Endodermal cell (in vitro differentiated cells): ENCODE measurements around the gene DCLRE1B. TPM values are rescaled to one million over a fixed set of nuclear protein-coding genes. Genes with fewer than 3 reads are reported as not detected.

ENCODE experiments used
- DNase-seq: peaks from one replicate; pipeline ENCODE4 v3.0.0-alpha.2; 2017
- H3K27ac ChIP-seq: 2 replicates; pipeline ENCODE4 v1.5.1; 2013; ENCODE audit warnings: mild to moderate bottlenecking, low read depth, low read length, moderate library complexity
- H3K27me3 ChIP-seq: 2 replicates; pipeline ENCODE4 v1.6.1; 2013; ENCODE audit warnings: mild to moderate bottlenecking, low read length, moderate library complexity; ENCODE audit not compliant: insufficient read depth, control insufficient read depth, poor library complexity, severe bottlenecking
- H3K36me3 ChIP-seq: 2 replicates; pipeline ENCODE4 v1.7.0; 2013; ENCODE audit warnings: mild to moderate bottlenecking, low read length, moderate library complexity; ENCODE audit not compliant: control insufficient read depth, insufficient read depth
- H3K4me1 ChIP-seq: one replicate; pipeline ENCODE4 v1.7.0; 2013; ENCODE audit warnings: low read length; ENCODE audit not compliant: control insufficient read depth, insufficient read depth
- H3K4me3 ChIP-seq: 2 replicates; pipeline ENCODE4 v1.5.1; 2013; ENCODE audit warnings: mild to moderate bottlenecking, low read length, moderate library complexity
- H3K9ac ChIP-seq: 2 replicates; pipeline ENCODE4 v1.6.1; 2013; ENCODE audit warnings: mild to moderate bottlenecking, low read length, moderate library complexity; ENCODE audit not compliant: poor library complexity, severe bottlenecking; ENCODE audit errors: extremely low read depth
- H3K9me3 ChIP-seq: 2 replicates; pipeline ENCODE4 v1.6.1; 2013; ENCODE audit warnings: mild to moderate bottlenecking, low read length, moderate library complexity; ENCODE audit not compliant: control insufficient read depth
- H3K27ac Mint-ChIP-seq: 2 replicates; pipeline ENCODE4 v1.8.0; 2020; ENCODE audit warnings: mixed read lengths
- H3K27me3 Mint-ChIP-seq: 2 replicates; pipeline ENCODE4 v1.8.0; 2021; ENCODE audit warnings: mild to moderate bottlenecking, mixed read lengths; ENCODE audit not compliant: insufficient read depth
- H3K36me3 Mint-ChIP-seq: 2 replicates; pipeline ENCODE4 v1.8.0; 2020; ENCODE audit warnings: low read depth, mixed read lengths
- H3K4me1 Mint-ChIP-seq: 2 replicates; pipeline ENCODE4 v1.8.0; 2020; ENCODE audit warnings: mixed read lengths
- H3K4me3 Mint-ChIP-seq: 2 replicates; pipeline ENCODE4 v1.8.0; 2020; ENCODE audit warnings: mild to moderate bottlenecking, moderate library complexity, mixed read lengths
- H3K9me3 Mint-ChIP-seq: 2 replicates; pipeline ENCODE4 v1.8.0; 2020; ENCODE audit warnings: mild to moderate bottlenecking, mixed read lengths
- WGBS, 2 experiments: methylation state at CpG; one replicate each; pipeline versions ENCODE4 v1.1.5 to v1.1.7; 2013; ENCODE audit warnings: missing lambda C conversion rate in 2 of 2, mixed read lengths in 1 of 2; ENCODE audit not compliant: insufficient coverage in 1 of 2, insufficient read length in 1 of 2; 5-methylcytosine and 5-hydroxymethylcytosine counted together
- total RNA-seq, 2 donors: library from RNA; stranded (reverse); fragmentation: NEBNext Ultra II Directional in 1 of 2; extraction: Animal tissue kit (Norgen Biotek cat#: 25700) in 1 of 2; gene quantifications; 2 replicates in 1 of 2; 3 replicates in 1 of 2; pipeline ENCODE4 v1.2.1, GENCODE V29; 2021
- TF ChIP-seq, protein P1 (sequence below): fragments of 200-600 bp; sonication (generic); conservative IDR thresholded peaks from 2 replicates; pipeline ENCODE4 v1.5.0; 2021; ENCODE audit warnings: antibody characterized with exemption, mild to moderate bottlenecking

The DCLRE1B gene
- total RNA-seq, 2 donors from 2014 or later = 7.4 to 11.0 TPM

DNA sequence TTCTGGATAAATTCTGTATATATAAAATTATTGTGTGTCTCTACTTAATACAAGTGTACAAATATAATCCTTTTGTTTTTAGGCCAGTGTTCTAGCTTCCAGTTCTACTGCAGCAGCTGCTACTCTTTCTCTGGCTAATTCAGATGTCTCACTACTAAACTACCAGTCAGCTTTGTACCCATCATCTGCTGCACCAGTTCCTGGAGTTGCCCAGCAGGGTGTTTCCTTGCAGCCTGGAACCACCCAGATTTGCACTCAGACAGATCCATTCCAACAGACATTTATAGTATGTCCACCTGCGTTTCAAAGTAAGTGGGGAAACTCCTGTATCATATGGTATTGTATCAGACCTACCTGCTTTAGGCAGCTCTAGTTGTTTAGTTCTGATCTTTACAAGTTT lies 52.9 kb downstream of the DCLRE1B start:
- H3K36me3 Mint-ChIP-seq = peaks cover 60% of the 10 kb centered on the region
- peaks cover 85% of the 10 kb centered on the region for H3K36me3 ChIP-seq
- no peak overlapping the region for H3K27ac Mint-ChIP-seq
- H3K27ac ChIP-seq = no peak overlapping the region
- DNase-seq = no peak
- H3K9me3 ChIP-seq = no peaks in the 10 kb centered on the region
- H3K4me3 Mint-ChIP-seq = no peak overlapping the region
- H3K27me3 Mint-ChIP-seq = no peaks in the 10 kb centered on the region
- no peaks in the 10 kb centered on the region for H3K9me3 Mint-ChIP-seq
- no peak overlapping the region for H3K9ac ChIP-seq
- H3K4me1 ChIP-seq = no peaks in the 10 kb centered on the region
- no peaks in the 10 kb centered on the region for H3K4me1 Mint-ChIP-seq
- 100% methylated on average over 1 of the region's 1 CpG; no CpG with 5 or more reads in 1 of the 2 experiments for WGBS, 2 experiments
- no peak overlapping the region for H3K4me3 ChIP-seq
- H3K27me3 ChIP-seq = no peaks in the 10 kb centered on the region
- TF ChIP-seq, protein P1, sequence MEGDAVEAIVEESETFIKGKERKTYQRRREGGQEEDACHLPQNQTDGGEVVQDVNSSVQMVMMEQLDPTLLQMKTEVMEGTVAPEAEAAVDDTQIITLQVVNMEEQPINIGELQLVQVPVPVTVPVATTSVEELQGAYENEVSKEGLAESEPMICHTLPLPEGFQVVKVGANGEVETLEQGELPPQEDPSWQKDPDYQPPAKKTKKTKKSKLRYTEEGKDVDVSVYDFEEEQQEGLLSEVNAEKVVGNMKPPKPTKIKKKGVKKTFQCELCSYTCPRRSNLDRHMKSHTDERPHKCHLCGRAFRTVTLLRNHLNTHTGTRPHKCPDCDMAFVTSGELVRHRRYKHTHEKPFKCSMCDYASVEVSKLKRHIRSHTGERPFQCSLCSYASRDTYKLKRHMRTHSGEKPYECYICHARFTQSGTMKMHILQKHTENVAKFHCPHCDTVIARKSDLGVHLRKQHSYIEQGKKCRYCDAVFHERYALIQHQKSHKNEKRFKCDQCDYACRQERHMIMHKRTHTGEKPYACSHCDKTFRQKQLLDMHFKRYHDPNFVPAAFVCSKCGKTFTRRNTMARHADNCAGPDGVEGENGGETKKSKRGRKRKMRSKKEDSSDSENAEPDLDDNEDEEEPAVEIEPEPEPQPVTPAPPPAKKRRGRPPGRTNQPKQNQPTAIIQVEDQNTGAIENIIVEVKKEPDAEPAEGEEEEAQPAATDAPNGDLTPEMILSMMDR = no peak

DNA sequence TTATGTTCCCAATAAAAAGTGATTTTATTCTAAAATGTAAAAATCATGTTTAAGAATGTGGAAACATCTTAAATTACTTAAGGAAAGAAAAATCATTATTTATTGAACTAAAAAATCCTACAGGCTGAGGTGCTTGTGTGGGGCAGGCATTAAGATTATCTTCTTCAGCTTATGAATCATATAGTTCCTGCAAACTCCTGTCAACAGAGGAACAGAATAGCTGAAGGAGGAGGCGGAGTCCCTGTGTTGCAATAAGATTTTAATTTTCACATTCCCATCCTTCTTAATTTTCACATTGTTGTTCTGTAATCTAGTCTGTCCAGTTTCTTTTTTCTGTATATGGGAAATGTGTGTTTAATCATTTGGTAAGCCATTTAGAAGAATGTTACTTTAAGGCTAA lies 53.6 kb downstream of the DCLRE1B start:
- Mint-ChIP-seq H3K4me1 (no peaks in the 10 kb centered on the region), H3K4me3 (no peak overlapping the region), H3K27me3 (no peaks in the 10 kb centered on the region), H3K27ac (no peak overlapping the region), H3K36me3 (peaks cover 60% of the 10 kb centered on the region), H3K9me3 (no peaks in the 10 kb centered on the region)
- no peaks in the 10 kb centered on the region for H3K4me1 ChIP-seq
- no peak overlapping the region for H3K9ac ChIP-seq
- TF ChIP-seq, protein P1 = no peak
- peaks cover 89% of the 10 kb centered on the region for H3K36me3 ChIP-seq
- no peaks in the 10 kb centered on the region for H3K27me3 ChIP-seq
- H3K9me3 ChIP-seq = no peaks in the 10 kb centered on the region
- no peak overlapping the region for H3K27ac ChIP-seq
- no peak for DNase-seq
- H3K4me3 ChIP-seq = no peak overlapping the region
- 100% methylated on average over 1 of the region's 1 CpG; no CpG with 5 or more reads in 1 of the 2 experiments for WGBS, 2 experiments

DNA sequence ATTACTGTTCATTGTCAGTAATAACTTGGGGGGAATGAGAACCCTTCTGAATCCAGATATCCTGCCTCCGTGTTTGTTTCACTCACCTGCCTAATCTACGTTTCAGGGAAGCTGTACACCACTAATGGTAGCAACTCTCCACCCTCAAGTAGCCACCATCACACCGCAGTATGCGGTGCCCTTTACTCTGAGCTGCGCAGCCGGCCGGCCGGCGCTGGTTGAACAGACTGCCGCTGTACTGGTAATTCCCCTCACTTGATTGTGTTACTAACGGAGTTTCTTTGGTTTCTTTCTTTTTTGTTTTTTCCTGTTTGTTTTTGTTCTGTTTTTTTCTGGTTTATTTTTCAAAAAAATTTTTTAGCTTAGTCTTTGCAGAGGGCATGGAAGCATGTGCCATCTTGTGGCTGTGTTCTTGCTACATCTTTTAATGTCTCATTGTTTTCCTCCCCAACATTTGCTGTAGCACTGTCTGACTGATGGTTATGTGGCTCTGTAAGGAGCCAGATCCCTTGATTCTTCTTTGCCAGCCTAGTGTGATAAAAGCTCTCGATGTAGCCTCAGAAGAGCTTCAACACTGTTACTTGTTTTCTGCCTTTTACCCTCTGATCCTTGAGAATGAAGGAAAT lies 58.3 kb downstream of the DCLRE1B start:
- no peak overlapping the region for H3K4me3 ChIP-seq
- no peaks in the 10 kb centered on the region for H3K4me1 Mint-ChIP-seq
- no peak for DNase-seq
- no peaks in the 10 kb centered on the region for H3K4me1 ChIP-seq
- H3K36me3 Mint-ChIP-seq = peaks cover 69% of the 10 kb centered on the region
- H3K27ac ChIP-seq = no peak overlapping the region
- H3K4me3 Mint-ChIP-seq = no peak overlapping the region
- peaks cover 89% of the 10 kb centered on the region for H3K36me3 ChIP-seq
- TF ChIP-seq, protein P1 = peak; percentile 39
- no peaks in the 10 kb centered on the region for H3K27me3 ChIP-seq
- peaks cover 10% of the 10 kb centered on the region for H3K9me3 ChIP-seq
- H3K9ac ChIP-seq = no peak overlapping the region
- WGBS, 2 experiments = 91 to 95% methylated on average over 3 to 12 of the region's 12 CpGs
- H3K27ac Mint-ChIP-seq = no peak overlapping the region
- peaks cover 4% of the 10 kb centered on the region for H3K9me3 Mint-ChIP-seq
- no peaks in the 10 kb centered on the region for H3K27me3 Mint-ChIP-seq

Other genes with a start within 250 kb of the DCLRE1B start
- gene PHTF1, start 145.8 kb upstream of the DCLRE1B start, total RNA-seq = 10 to 100 TPM; 43.8 to 56.5 TPM
- gene RSBN1, start 92.8 kb upstream of the DCLRE1B start, total RNA-seq = 10 to 100 TPM; 13.7 to 17.5 TPM
- gene PTPN22, start 33.6 kb upstream of the DCLRE1B start, total RNA-seq = not detected
- gene BCL2L15, start 17.7 kb upstream of the DCLRE1B start, total RNA-seq = under 1 TPM in 1 of 2 donors, not detected in 1; 0.73 TPM
- gene AP4B1, start 527 bp upstream of the DCLRE1B start, total RNA-seq = 10 to 100 TPM in 1 of 2 donors, 1 to 10 TPM in 1; 9.6 to 14.7 TPM
- 10 to 100 TPM; 71.4 to 79.2 TPM for gene HIPK1, start 24.0 kb downstream of the DCLRE1B start, total RNA-seq
- 10 to 100 TPM in 1 of 2 donors, 1 to 10 TPM in 1; 4.3 to 14.8 TPM for gene OLFML3, start 74.1 kb downstream of the DCLRE1B start, total RNA-seq
- 1 to 10 TPM; 1.3 to 4.4 TPM for gene SYT6, start 248.5 kb downstream of the DCLRE1B start, total RNA-seq